HG03457 (cell line): ENCODE data around the gene NDUFS8.

Source experiments
- ATAC-seq: cut with Tn5 transposase; IDR thresholded peaks from one replicate; pipeline ENCODE4 v1.9.1; 2021; ENCODE audit warnings: moderate number of reproducible peaks; ENCODE audit not compliant: unreplicated experiment

Gene NDUFS8

DNA sequence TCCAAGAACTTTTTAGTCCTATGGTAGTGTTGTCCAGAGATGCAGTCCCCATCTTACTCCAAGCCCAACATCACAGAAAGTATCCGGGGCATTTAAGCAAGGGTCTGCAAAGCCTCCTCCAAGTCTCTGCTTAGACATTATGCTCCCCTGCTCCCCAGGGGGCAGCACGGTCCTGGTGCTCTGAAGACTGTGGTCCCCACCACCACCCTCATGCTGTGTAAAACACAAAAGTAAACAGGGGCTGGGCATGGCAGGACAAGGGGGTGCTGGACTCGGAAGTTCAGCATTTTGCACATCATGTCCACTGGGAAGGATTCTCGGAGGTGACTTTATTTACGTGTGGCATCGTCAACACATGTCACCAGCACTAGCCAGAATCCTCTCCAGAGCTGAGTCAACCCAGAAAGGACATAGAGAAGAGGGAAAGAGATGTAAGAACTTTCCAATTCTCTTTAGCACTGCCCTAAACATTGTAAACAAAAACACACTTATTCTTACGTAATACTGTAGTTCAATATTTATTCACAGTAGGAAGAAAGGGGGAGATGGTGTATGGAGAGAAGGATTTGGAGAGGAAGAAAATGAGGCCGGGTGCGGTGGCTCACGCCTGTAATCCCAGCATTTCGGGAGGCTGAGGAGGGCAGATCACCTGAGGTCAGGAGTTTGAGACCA is 46.0 kb downstream of the NDUFS8 start:
- no peak for ATAC-seq

DNA sequence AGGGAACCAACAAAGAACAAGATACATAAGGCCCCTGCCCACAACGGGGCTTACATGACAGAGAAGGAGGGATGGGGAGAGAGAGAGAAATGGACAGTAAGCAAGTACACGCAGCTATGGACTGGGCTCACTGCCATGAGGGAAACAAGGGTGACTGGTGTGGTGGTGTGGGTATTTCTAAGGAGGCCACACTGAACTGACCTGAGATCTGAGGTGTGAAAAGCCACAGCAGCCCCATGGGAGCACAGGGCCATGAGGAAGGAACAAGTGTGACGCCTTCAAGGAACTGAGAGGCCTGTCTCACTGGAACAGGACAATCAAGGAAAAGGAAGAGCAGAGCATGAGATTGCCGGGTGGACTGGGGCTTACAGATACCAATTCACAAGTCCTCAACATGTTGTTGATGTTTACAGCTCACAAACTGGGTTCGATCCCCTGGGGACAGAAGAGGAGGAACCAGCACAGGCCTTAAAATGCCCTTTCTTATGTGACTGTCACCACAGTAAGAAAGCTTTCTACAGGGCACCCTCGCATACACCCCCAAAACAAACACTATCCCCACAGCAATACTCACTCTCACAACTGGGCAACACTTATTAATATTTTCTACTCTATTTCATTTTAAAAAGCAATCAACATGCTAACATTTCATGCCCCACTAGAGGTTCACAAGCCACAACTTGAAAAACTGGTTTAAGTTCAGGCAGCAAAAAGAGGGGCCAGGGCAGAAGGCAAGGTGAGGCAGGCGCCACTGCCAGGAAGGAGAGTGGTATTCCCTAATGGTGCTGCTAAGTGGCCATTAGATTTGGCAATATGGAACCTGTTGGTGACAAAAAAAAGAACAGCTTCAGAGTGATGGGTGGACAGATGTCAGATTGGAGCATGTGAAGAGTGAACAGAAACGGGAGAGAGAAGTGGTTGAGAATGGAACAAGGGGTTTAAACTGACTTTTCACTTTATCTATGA is 47.4 kb downstream of the NDUFS8 start:
- no peak for ATAC-seq

DNA sequence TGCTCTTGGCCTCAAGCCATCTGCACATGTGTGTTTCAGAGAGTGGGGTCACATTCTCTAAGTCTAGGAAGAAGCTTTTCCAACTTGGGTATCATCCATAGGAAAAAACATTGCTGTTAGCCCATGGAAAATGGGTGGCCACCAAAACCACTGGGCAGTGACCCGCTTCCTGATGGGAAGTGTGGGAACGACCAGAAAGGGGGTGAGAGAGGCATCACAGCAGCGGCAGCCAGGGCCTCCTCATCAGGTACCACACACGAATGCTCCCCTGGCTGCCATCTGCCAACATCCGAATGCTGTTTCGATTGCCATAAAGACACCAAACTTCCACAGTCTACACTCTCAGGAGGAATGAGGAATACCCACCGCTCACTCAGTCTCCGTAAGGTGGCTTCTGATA is 50.4 kb downstream of the NDUFS8 start:
- ATAC-seq, result no peak

DNA sequence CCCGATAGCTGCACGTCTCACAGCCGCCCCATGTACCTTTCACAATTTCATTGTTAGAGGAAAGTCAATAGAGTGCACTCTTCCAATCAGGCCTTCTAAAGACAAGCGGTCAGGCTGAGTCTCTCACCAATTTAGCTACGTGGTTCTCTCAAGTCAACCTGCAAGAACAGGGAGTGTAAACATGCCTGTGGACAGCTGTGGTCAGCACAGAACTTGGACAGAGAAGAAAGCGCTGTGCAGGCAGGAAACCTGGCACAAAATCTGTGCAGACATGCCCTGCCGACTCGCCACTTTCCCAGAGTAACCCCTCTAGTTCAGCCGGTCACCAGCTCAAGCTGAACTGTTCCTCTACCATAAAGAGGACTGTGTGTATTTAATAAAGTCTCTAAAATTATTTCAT is 51.2 kb downstream of the NDUFS8 start:
- no peak for ATAC-seq

DNA sequence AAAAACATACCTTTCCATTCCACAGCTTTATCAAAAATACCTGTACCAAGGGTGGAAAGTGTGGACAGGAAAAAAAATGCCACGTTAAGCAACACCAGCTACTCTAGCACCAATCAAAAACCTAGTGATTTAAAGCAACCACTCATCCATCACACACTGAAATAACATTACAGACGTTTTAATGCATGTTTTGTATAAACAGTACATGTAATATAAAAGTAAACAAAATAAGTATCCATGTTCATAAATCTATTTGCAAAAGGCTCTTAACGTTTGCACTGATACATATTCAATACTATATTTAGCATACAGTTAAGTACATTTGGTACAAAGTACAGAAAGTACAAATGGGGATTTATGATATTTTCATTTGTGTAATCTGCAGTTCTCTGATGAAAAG is 52.0 kb downstream of the NDUFS8 start:
- ATAC-seq, result no peak

- no peak for ATAC-seq
Measured at GRCh38 chr11:68083517-68083916, 53.0 kb downstream of the NDUFS8 start.
